NCI-H510A treated with DMSO at 0.1 percent for 48 hours (cell line): Measurements from ENCODE around the gene CITED1.
A peak's percentile ranks its signal among the peaks of the same experiment; 100 is the strongest.

Experiments
- DNase-seq: peaks from one replicate; lab custom pipeline; 2025; lab: John Stamatoyannopoulos, UW

The CITED1 gene

GRCh38 chrX:72270316-72270866 is 35.3 kb downstream of the CITED1 start:
- no peak for DNase-seq

GRCh38 chrX:72269671-72270251 is 36.0 kb downstream of the CITED1 start:
- no peak for DNase-seq

GRCh38 chrX:72268597-72269365 is 36.9 kb downstream of the CITED1 start:
- DNase-seq = no peak

- DNase-seq = no peak
Observed at GRCh38 chrX:72265263-72265662, 40.5 kb downstream of the CITED1 start.

- DNase-seq = peak; percentile 20
Observed at GRCh38 chrX:72262077-72262476, 43.6 kb downstream of the CITED1 start.

- no peak for DNase-seq
Observed at GRCh38 chrX:72260448-72260847, 45.3 kb downstream of the CITED1 start.

- no peak for DNase-seq
Observed at GRCh38 chrX:72258174-72258573, 47.5 kb downstream of the CITED1 start.

- DNase-seq = no peak
Observed at GRCh38 chrX:72255864-72256263, 49.9 kb downstream of the CITED1 start.

- DNase-seq = peak; percentile 58
Observed at GRCh38 chrX:72255445-72255844, 50.3 kb downstream of the CITED1 start.

GRCh38 chrX:72254816-72255215 is 50.9 kb downstream of the CITED1 start:
- DNase-seq = no peak

- DNase-seq = no peak
Observed at GRCh38 chrX:72253686-72254085, 52.0 kb downstream of the CITED1 start.
